Endodermal cell (in vitro differentiated cells): ENCODE results near the gene DENND5B. TPM values are rescaled to one million over a fixed set of nuclear protein-coding genes. Genes with fewer than 3 reads are reported as not detected.

Experiments
- DNase-seq: peaks from one replicate; pipeline ENCODE4 v3.0.0-alpha.2; 2017
- H3K27ac ChIP-seq: 2 replicates; pipeline ENCODE4 v1.5.1; 2013; ENCODE audit warnings: mild to moderate bottlenecking, low read depth, low read length, moderate library complexity
- H3K27me3 ChIP-seq: 2 replicates; pipeline ENCODE4 v1.6.1; 2013; ENCODE audit warnings: mild to moderate bottlenecking, low read length, moderate library complexity; ENCODE audit not compliant: insufficient read depth, control insufficient read depth, poor library complexity, severe bottlenecking
- H3K36me3 ChIP-seq: 2 replicates; pipeline ENCODE4 v1.7.0; 2013; ENCODE audit warnings: mild to moderate bottlenecking, low read length, moderate library complexity; ENCODE audit not compliant: control insufficient read depth, insufficient read depth
- H3K4me1 ChIP-seq: one replicate; pipeline ENCODE4 v1.7.0; 2013; ENCODE audit warnings: low read length; ENCODE audit not compliant: control insufficient read depth, insufficient read depth
- H3K4me3 ChIP-seq: 2 replicates; pipeline ENCODE4 v1.5.1; 2013; ENCODE audit warnings: mild to moderate bottlenecking, low read length, moderate library complexity
- H3K9ac ChIP-seq: 2 replicates; pipeline ENCODE4 v1.6.1; 2013; ENCODE audit warnings: mild to moderate bottlenecking, low read length, moderate library complexity; ENCODE audit not compliant: poor library complexity, severe bottlenecking; ENCODE audit errors: extremely low read depth
- H3K9me3 ChIP-seq: 2 replicates; pipeline ENCODE4 v1.6.1; 2013; ENCODE audit warnings: mild to moderate bottlenecking, low read length, moderate library complexity; ENCODE audit not compliant: control insufficient read depth
- H3K27ac Mint-ChIP-seq: 2 replicates; pipeline ENCODE4 v1.8.0; 2020; ENCODE audit warnings: mixed read lengths
- H3K27me3 Mint-ChIP-seq: 2 replicates; pipeline ENCODE4 v1.8.0; 2021; ENCODE audit warnings: mild to moderate bottlenecking, mixed read lengths; ENCODE audit not compliant: insufficient read depth
- H3K36me3 Mint-ChIP-seq: 2 replicates; pipeline ENCODE4 v1.8.0; 2020; ENCODE audit warnings: low read depth, mixed read lengths
- H3K4me1 Mint-ChIP-seq: 2 replicates; pipeline ENCODE4 v1.8.0; 2020; ENCODE audit warnings: mixed read lengths
- H3K4me3 Mint-ChIP-seq: 2 replicates; pipeline ENCODE4 v1.8.0; 2020; ENCODE audit warnings: mild to moderate bottlenecking, moderate library complexity, mixed read lengths
- H3K9me3 Mint-ChIP-seq: 2 replicates; pipeline ENCODE4 v1.8.0; 2020; ENCODE audit warnings: mild to moderate bottlenecking, mixed read lengths
- CTCF ChIP-seq: fragments of 200-600 bp; sonication (generic); conservative IDR thresholded peaks from 2 replicates; pipeline ENCODE4 v1.5.0; 2021; ENCODE audit warnings: antibody characterized with exemption, mild to moderate bottlenecking
- WGBS, 2 experiments: methylation state at CpG; one replicate each; pipeline versions ENCODE4 v1.1.5 to v1.1.7; 2013; ENCODE audit warnings: missing lambda C conversion rate in 2 of 2, mixed read lengths in 1 of 2; ENCODE audit not compliant: insufficient coverage in 1 of 2, insufficient read length in 1 of 2; 5-methylcytosine and 5-hydroxymethylcytosine counted together
- total RNA-seq, 2 donors: library from RNA; stranded (reverse); fragmentation: NEBNext Ultra II Directional in 1 of 2; extraction: Animal tissue kit (Norgen Biotek cat#: 25700) in 1 of 2; gene quantifications; 2 replicates in 1 of 2; 3 replicates in 1 of 2; pipeline ENCODE4 v1.2.1, GENCODE V29; 2021

DENND5B gene
- total RNA-seq, 2 donors from 2014 or later: 24.5 to 34.2 TPM

GRCh38 chr12:31525496-31526157 lies 65.3 kb downstream of the DENND5B start:
- Histone ChIP-seq H3K27ac (no peak overlapping the region), H3K9me3 (no peaks in the 10 kb centered on the region), H3K36me3 (no peaks in the 10 kb centered on the region), H3K27me3 (no peaks in the 10 kb centered on the region), H3K9ac (no peak overlapping the region), H3K4me3 (no peak overlapping the region), H3K4me1 (no peaks in the 10 kb centered on the region)
- Mint-ChIP-seq H3K36me3 (no peaks in the 10 kb centered on the region), H3K9me3 (no peaks in the 10 kb centered on the region), H3K27ac (no peak overlapping the region), H3K4me1 (peaks cover 14% of the 10 kb centered on the region), H3K27me3 (no peaks in the 10 kb centered on the region), H3K4me3 (no peak overlapping the region)
- no peak for TF ChIP-seq CTCF
- no peak for DNase-seq
- 100% methylated on average over 1 of the region's 3 CpGs; no CpG with 5 or more reads in 1 of the 2 experiments for WGBS, 2 experiments

GRCh38 chr12:31524791-31525495 lies 66.0 kb downstream of the DENND5B start:
- Histone ChIP-seq H3K27ac (no peak overlapping the region), H3K36me3 (no peaks in the 10 kb centered on the region), H3K4me1 (no peaks in the 10 kb centered on the region), H3K4me3 (no peak overlapping the region), H3K9me3 (no peaks in the 10 kb centered on the region), H3K27me3 (no peaks in the 10 kb centered on the region), H3K9ac (no peak overlapping the region)
- no peak for DNase-seq
- H3K9me3 Mint-ChIP-seq: no peaks in the 10 kb centered on the region
- no peaks in the 10 kb centered on the region for H3K27me3 Mint-ChIP-seq
- 85% methylated on average over 1 of the region's 1 CpG; no CpG with 5 or more reads in 1 of the 2 experiments for WGBS, 2 experiments
- TF ChIP-seq CTCF: no peak
- H3K4me3 Mint-ChIP-seq: no peak overlapping the region
- H3K27ac Mint-ChIP-seq: no peak overlapping the region
- H3K36me3 Mint-ChIP-seq: no peaks in the 10 kb centered on the region
- H3K4me1 Mint-ChIP-seq: peaks cover 17% of the 10 kb centered on the region

- H3K36me3 Mint-ChIP-seq: no peaks in the 10 kb centered on the region
Measured at GRCh38 chr12:31523306-31523705, 67.6 kb downstream of the DENND5B start.

More at GRCh38 chr12:31523306-31523705, 67.6 kb downstream of the DENND5B start:
- H3K9me3 ChIP-seq: no peaks in the 10 kb centered on the region
- H3K27ac Mint-ChIP-seq: no peak overlapping the region
- H3K9ac ChIP-seq: no peak overlapping the region
- 91 to 100% methylated on average over 1 of the region's 2 CpGs for WGBS, 2 experiments
- peaks cover 3% of the 10 kb centered on the region for H3K4me1 ChIP-seq
- H3K4me3 ChIP-seq: no peak overlapping the region
- no peak for DNase-seq
- no peak for TF ChIP-seq CTCF
- no peaks in the 10 kb centered on the region for H3K36me3 ChIP-seq
- H3K9me3 Mint-ChIP-seq: no peaks in the 10 kb centered on the region
- H3K27me3 ChIP-seq: no peaks in the 10 kb centered on the region
- H3K4me3 Mint-ChIP-seq: no peak overlapping the region
- H3K4me1 Mint-ChIP-seq: peaks cover 33% of the 10 kb centered on the region
- H3K27ac ChIP-seq: no peak overlapping the region
- no peaks in the 10 kb centered on the region for H3K27me3 Mint-ChIP-seq
